C1 segment of cervical spinal cord (tissue), 14 donors: Measurements from ENCODE around the gene CNTFR.
A peak's percentile ranks its signal among the peaks of the same experiment; 100 is the strongest.
"Not testable (repeated sequence)": the region's sequence is repeated elsewhere in the genome, so short reads cannot be mapped to it uniquely, and the experiment has no call there.

ENCODE experiments used
- DNase-seq, 14 donors: peaks; one replicate each; lab custom pipeline; 2025; lab: John Stamatoyannopoulos, UW

CNTFR gene, protein sequence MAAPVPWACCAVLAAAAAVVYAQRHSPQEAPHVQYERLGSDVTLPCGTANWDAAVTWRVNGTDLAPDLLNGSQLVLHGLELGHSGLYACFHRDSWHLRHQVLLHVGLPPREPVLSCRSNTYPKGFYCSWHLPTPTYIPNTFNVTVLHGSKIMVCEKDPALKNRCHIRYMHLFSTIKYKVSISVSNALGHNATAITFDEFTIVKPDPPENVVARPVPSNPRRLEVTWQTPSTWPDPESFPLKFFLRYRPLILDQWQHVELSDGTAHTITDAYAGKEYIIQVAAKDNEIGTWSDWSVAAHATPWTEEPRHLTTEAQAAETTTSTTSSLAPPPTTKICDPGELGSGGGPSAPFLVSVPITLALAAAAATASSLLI

DNA sequence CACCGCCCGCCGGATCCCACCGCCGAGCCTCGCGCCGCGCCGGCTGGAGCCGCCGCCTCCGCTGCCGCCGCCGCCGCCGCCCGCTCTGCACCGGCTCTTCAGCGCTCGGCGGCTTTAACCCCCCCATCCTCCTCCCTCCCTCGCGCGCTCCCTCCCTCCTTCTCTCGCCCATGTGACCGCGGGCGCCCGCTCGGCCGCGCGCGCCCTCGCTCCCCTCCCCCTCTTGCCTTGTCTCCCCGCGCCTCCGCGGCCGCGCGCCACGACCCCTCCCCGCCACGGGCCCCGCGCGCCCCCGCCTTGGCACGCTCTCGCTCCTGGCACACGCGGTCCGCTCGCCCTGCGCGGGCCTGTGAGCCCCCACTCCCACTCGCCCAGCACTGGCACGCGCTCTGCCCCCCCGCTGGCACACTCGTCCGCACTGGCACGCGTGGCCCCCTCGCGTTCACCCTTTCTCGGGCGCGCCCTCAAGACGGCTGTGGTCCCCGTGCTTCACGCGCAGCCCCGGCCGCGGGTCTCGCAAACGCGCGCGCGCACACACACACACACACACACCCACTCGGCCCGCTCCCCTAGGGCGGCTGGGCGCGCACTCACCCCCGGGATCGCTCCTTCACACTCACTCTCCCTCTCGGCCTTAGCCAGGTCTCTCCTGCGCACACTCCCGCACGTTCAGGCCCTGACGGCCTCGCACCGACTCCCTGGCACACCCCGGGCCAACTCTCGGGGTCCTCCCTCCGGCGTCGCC is at the start of gene CNTFR:
Gene CNTFR (minus strand): TSS at position 89 of the 745 bp plus-strand sequence. CDS start 20,743 bp downstream, outside the sequence.
- DNase-seq, result peak in 11 of 14 donors; percentile 30 to 80 (median 54)

DNA sequence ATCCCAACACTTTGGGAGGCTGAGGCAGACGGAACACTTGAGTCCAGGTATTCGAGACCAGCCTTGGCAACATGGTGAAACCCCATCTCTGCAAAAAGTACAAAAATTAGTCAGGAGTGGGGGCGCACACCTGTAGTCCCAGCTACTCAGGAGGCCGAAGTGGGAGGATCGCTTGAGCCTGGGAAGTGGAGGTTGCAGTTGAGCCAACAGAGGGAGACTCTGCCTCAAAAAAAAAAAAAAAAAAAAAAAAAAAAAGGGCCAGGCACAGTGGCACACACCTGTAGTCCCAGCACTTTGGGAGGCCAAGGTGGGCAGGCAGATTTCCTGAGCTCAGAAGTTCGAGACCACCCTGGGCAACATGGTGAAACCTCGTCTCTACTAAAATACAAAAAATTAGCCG is 49.8 kb upstream of the CNTFR start:
- DNase-seq, result not testable (repeated sequence)

DNA sequence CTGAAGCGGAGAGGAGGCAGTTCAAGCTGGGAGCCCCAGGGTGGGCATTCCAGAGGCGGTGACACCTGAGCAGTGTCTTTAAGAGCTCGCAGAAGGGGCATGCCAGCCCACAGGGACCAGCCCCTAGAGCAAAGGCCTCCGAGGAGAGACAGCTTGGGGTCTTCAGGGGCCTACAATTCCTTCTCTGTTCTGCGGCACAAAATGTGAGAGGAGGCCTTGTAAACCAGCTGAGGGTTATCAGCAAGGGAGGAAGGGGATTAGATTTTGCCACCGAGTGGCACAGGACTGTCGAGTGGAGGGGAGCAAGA is 48.6 kb upstream of the CNTFR start:
- peak in 1 of 14 donors; percentile 55 for DNase-seq

DNA sequence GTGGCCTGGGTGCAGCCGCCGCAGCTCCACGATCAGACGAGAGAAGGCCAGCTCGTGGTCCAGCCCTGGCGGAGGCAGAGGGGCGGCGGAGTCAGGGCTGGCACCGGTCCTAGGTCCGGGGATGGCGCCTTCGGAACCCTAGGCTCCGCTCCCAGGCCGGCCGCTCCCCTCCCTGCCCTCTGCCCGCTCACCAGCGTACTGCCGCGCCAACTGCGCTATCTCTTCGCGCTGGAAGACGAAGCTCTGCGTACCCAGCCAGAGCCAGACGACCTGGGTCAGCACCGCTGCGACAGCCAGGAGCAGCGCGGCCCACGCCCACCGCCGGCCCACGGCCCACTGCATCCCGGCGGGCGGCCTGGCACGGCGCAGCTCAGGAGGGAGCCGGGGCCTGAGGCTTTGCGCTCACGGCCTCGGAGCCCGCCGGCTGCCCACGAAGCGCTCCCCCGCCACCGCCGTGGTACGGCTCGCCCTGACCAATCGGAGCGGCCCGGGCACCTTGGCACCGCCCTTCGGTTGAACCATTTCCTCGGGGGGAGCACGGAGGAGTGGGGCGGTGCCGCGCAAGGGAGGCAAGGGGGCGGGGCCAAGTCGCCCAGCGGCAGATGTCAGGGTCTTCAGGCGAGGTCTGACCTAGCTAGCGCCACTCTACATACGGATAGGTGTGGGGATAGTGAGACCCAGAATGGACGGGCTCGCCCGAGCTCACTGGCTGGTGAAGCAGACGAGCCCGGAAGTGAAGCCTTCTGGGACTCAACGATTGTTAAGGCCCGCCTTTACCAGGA is 48.0 kb upstream of the CNTFR start, which contains the start of gene SIGMAR1:
Gene SIGMAR1 (minus strand): TSS at position 432 of the 782 bp plus-strand sequence. CDS start 90 bp downstream, at position 342.
- peak; percentile 50 to 94 (median 90) for DNase-seq

DNA sequence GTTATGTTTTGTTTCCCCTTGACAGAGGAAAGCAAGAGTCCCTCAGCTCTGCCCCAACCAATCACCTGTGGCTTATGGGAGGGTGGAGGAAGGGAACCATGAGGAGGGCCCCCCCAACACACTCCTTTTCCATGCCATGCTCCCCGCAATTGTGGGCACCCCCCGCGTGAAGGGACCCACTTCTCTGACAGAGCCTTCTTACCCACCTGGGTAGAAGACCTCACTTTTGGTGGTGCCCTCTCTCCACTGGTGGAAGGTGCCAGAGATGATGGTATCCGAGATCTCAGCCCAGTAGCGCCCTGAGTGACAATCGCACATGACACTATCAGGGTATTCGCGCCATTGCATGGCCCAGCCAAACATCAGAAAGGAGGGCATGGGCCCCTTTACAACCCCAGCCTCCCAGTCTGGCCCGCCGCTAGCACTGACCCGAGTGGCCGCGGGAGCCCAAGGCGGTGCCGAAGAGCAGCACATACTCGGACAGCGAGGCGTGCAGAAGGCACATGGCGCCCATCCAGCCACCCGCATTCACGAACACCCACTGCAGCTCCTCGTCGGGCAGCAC is 47.3 kb upstream of the CNTFR start:
- peak in 1 of 14 donors; percentile 39 for DNase-seq

DNA sequence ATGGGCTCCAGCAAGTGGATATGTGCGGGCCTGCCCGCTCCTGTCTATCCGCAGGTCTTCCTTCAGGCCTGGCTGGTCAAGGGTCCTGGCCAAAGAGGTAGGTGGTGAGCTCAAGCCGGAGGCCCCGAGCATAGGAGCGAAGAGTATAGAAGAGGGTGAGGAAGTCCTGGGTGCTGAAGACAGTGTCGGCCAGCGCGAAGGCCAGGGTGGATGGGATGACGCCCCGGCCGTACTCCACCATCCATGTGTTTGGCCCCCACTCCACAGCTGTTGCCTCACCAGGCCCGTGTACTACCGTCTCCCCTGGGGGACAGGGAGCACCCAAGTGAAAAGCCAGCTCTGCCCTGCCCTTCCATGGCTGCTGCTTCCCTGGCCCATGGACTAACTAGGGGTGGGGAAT is 46.0 kb upstream of the CNTFR start:
- no peak for DNase-seq

DNA sequence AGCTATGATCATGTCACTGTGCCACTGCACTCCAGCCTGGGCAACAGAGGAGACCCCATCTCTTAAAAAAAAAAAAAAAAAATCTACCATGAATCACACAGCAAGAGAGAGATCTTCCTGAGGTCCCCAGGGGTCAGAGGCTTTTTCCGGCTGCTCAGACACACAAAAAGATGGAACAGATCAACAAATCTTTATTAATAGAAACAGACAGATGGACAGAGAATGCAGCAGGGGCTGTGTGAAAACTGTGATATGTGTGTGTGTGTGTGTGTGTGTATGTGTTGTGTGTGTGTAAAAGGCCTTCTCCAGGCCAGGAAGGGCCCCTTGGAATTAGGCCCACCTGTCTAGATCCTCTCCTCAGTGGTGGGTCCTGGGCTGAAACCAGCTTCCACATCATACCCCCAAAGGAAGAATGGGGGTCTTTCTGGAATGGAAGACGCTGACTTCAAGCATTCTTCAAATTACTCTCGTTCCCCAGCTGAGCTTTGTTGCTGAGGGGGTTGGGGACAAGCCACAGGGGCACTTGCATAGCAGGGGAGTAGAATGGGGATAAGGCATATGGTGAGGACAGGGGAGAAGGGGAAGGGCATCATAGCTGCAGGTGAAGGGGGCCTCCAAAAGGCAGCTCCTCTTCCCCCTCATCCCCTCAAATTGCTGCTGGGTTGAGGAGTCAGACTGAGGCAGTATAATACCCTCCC is 45.2 kb upstream of the CNTFR start:
- DNase-seq, result no peak

DNA sequence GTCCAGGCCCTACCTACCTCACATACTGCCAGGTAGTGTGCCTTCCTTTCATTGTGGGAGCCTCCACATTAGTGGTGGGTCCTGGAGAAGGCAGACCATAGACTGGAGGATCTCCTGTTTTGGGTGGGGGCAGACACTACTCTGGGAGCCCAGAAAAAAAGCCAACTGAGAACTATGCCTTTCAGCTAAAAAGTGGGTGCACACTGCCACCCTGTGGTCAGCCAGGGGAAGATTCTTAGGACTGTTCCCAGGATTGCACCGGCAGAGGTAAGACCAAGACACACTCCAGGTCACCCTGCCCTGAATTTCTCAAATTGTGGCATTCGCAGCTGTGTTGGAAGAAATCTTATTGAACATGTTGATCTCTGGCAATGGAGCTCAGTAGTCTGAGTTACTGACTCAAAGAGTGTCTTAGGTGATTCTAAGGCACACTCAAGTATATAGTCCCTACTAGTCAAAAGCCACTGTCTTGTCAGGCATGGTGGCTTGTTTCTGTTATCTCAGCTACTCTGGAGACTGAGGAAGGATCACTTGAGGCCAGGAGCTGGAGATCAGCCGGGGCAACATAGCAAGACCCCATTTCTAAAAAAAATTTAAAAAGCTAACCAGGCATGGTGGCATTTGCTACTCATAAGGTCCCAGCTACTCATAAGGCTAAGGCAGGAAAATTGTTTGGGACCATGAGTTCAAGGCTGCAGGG is 44.5 kb upstream of the CNTFR start:
- peak in 12 of 14 donors; percentile 12 to 62 (median 36) for DNase-seq

DNA sequence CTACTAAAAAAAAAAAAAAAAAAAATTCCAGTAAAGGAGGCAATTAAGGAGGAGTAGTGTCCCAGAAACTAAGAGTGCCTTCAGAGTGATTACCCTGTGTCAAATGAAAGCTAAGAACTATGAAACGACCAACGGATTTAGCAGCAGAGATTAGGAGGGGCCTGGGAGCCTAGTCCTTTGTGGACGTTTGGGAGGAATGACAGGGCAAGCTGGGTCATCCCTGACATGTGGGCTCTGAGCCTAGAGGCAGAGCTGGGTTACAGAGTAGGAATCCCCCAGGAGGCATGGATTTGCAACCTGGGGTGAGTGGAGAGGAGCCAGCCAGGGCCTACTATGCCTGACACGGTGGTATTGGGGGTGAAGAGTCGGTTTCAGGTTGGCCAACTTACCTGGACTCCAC is 43.6 kb upstream of the CNTFR start:
- no peak for DNase-seq

DNA sequence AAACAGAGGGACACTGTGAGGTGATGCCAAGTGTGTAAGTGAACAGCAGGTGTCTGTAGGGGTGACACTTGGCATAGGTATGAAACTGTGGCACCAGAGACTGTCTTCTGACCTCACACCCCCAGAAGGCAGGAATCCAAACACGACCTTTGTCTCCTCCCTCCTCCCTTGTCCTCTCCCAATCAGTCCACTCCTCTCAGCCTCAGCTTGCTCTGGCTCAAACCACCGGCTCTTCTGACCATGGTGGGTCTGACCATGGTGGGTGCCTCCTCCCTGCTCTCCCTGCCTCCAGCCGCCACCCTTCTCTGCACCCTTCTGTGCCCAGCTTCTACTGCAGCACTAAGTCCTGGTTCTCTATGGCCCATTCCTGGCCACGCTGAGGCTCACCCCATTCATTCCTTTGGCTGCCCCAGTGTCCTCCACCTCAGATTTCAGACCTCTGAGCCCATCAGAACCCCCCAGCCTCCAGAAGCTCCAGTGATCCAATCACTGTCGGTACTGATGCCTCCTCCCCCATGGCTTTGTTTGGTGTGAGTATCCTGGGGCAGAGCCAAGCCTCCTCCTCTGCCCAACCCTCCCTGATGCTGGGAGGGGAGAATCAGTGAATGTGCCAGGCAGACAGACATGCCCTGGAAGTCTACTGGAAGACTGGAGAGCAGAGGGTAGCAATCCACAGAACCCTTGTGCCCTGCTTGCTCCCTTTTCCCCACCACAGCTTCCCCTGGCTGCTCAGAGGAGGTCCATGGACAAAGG is 41.1 kb upstream of the CNTFR start:
- no peak for DNase-seq

DNA sequence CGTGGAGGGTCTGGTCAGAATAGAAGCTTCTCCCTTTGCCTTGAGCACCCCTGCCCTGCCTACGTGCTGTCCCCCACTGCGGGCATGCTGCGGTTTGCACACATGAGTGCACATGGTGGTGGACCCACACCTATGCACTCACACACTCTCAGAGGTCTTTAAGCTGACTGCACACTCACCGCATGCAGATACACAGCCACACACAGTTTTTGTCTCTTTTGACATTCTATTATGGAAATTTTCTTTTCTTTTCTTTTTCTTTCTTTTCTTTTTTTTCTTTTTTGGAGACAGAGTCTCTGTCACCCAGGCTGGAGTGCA is 39.9 kb upstream of the CNTFR start:
- no peak for DNase-seq

DNA sequence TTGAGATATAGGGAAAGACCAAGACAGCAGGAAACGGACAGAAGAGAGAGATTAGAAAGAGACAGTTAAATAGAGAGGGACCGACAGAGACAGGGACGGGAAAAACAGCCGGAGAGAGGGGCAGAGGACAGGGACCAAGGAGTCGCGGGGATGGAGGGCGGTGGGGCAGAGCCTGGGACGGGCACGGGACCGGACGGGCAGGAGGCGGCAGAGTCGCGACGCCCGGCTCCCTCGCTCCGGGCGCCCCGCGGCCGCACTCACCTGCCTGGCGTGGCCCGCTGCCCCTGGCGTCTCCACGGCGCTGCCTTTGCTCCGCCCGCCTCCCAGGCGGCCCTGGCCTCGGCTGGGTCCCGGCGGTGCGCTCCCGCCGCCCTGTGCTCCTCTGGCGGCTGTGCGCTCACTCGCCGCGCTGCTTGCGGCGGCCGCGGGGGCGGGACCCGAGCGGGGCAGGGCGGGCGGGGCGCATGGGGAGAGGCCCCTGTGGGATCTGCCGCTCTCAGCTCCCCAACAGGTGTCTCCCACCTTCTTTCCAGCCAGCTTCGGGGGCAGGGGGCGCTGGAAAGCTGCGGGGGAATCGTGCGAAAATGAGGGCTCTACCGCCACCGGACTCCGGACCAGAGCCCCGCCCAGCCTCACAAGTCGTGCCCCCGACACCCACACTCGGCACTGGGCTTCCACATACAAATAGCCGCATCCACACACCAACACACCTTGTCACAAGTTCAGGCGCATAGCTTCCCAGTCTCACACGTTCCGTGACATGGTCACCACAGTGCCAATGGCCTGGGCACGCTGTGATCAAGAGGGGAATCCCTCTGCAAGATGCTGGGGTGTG is 39.3 kb upstream of the CNTFR start, which contains the start of gene ARID3C:
Gene ARID3C (minus strand): TSS at position 411 of the 835 bp plus-strand sequence. CDS start 1,052 bp downstream, outside the sequence.
- no peak for DNase-seq

DNA sequence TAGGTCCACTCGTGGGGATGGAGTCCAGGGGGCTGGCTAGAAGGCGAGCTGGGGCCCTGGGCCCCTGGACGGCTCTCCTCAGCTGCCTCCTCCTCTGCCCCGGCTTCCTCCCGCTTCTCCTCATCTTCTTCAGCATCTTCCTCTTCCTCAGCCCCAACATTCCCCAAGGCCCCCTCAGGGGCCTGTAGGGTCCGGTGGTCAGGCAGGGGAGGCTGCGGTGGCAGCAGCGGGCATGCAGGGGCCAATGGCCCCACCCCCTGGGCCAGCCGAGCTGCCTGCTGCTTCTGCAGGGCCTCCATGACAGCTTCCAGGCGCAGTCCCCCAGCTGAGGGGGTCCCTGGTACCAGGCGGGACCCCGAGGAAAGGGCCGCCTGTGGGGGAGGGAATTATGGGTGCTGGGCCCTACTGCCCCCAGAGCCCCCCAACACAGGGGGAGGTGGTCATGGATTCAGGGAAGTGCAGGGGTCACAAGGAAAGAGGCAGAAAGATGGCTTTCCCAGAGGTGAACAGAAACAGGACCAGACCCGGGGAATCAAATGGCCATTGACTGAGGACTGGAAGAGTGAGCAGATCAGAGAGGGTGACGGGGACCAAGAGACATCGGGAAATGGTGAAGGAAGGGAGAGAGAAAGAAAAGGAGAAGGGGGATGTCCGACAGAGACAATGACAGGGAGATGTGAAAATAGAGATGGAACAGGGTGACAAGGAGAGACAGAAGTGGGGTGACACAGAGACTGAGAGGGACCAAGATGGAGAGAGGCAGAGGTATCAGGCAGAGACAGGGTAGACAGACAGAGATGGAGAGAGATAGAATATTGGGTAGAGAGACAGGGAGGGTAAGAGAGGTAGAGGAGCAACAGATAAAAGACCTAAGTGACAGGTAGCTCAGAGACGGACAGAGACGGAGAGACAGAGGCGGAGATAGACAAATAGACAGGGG is 38.5 kb upstream of the CNTFR start:
- DNase-seq, result no peak

DNA sequence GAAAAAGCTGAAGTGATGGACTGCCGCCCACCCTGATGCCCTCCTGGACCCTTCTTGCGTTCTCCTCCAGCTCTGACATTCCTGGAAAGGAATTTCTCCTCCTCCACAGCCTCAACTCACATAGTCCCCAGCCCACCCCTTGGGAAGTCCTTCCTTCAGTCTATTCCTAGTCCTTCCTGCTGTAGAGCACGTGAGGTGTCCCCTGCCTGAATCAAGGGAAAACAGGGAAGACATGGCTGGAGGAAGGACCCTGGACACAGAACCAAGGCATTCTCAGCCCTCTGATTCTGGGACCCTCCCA is 35.6 kb upstream of the CNTFR start:
- no peak for DNase-seq

DNA sequence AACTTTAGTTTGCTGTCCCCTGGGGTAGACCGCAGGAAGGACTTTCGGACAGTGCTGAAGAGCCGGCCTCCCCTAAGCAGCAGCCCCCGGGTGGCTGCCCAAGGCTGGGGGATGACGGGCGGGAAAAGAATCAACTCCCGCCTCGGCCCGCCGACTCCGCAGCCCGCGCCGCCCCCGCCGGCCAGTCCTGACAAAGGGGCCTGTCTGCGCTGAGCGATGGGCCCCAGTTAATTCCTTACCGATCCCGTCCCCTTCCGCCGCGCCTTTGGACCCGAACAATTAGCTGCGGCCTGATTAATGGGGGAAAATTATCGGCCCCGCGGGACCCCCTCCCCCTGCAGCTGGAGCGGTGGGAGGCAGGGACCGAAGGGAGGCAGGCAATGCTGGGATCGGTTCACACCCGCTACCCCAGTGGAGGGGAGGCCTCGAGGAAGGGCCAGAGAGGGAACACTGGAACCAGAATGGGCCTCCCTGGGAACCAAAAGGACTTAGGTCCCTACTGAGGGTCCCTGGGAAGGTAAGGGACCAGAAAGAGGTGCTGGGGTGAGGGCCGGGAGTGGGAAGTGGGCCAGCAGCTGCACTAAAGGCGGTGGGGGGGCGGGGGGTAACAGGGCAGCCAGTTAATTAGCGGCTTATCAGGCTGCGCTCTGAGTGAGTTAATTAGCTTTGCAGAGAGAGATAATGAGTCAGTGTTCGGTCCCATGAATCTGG is 35.1 kb upstream of the CNTFR start:
- no peak for DNase-seq

DNA sequence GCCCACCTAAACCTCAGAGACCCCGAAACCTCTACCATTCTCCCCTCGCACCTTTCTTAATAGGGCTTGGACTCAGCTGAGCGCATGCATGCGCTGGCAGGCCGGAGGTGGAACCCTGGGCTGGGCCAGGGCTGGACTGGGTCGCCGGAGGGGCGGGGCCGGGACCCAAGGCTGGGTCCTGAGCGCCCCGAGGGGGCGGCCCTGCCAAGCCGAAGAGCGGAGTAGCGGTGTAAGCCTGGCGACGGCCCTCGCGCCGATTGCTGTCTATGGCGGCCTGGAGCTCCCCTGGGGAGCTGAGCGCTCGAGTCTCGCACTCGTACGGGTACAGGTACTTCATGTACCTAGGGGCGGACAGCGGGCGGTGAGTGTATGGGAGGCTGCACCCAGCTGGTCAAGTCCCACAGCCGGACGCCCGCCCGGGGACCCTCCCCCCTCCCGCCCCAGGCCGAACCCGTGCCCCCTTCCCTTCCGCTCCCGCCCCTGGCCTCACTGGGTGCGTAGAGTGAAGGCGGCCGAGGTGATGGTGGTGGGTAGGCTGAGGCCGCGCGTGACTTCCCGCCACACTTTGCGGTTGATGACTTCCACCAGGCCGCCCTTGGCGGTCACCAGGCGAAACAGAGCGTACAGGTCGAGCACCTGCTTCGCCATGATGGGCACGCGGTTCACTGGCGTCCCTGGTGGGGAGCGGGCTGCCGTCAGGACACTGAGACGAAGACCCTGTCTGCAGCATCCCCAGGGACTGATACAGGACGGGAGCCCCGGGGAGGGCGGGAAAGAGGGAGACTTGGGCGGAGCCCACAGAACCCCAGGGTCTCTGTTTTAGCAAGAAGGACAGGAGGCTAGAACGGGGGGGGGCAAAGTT is 34.1 kb upstream of the CNTFR start:
- no peak for DNase-seq
